ENCODE results near the gene ZNF408. TPM values are rescaled to one million over a fixed set of nuclear protein-coding genes. Genes with fewer than 3 reads are reported as not detected.

The ZNF408 gene
- total RNA-seq, 2 experiments from 2014 or later: 11.4 to 12.0 TPM

- POLR2A ChIA-PET: no interaction called here
- CTCF ChIA-PET: interaction anchor here (1.2 kb wide), 1 partner anchor 18 kb away, joined by 3 read pairs; no protein-coding TSS in a partner anchor
Observed at GRCh38 chr11:46719543-46720218, 18.9 kb downstream of the ZNF408 start.

GRCh38 chr11:46721286-46721685 lies 20.5 kb downstream of the ZNF408 start:
- ChIA-PET CTCF (interaction anchor here (1.2 kb wide), 1 partner anchor 19 kb away, joined by 3 read pairs; no protein-coding TSS in a partner anchor), POLR2A (no interaction called here)

- CTCF ChIA-PET: no interaction called here
- POLR2A ChIA-PET: no interaction called here
Observed at GRCh38 chr11:46722566-46723358, 21.9 kb downstream of the ZNF408 start.

- POLR2A ChIA-PET: no interaction called here
Observed at GRCh38 chr11:46723359-46723680, 22.5 kb downstream of the ZNF408 start.

GRCh38 chr11:46724088-46724487 lies 23.3 kb downstream of the ZNF408 start:
- ChIA-PET POLR2A (no interaction called here), CTCF (no interaction called here)

More at GRCh38 chr11:46723359-46723680, 22.5 kb downstream of the ZNF408 start:
- CTCF ChIA-PET: no interaction called here

- POLR2A ChIA-PET: no interaction called here
- CTCF ChIA-PET: no interaction called here
Observed at GRCh38 chr11:46725338-46726205, 24.7 kb downstream of the ZNF408 start.

- POLR2A ChIA-PET: no interaction called here
- CTCF ChIA-PET: interaction anchor here (0.7 kb wide), 1 partner anchor 87 kb away, joined by 3 read pairs; no protein-coding TSS in a partner anchor
Observed at GRCh38 chr11:46726206-46726862, 25.5 kb downstream of the ZNF408 start.

- POLR2A ChIA-PET: no interaction called here
- CTCF ChIA-PET: interaction anchor here (0.7 kb wide), 1 partner anchor 23 kb away, joined by 3 read pairs; no protein-coding TSS in a partner anchor
Observed at GRCh38 chr11:46727952-46728658, 27.3 kb downstream of the ZNF408 start.

- POLR2A ChIA-PET: no interaction called here
Observed at GRCh38 chr11:46728659-46729040, 27.8 kb downstream of the ZNF408 start.

GRCh38 chr11:46729110-46730027 lies 28.5 kb downstream of the ZNF408 start:
- CTCF ChIA-PET: interaction anchor here (0.7 kb wide), 1 partner anchor 24 kb away, joined by 3 read pairs; no protein-coding TSS in a partner anchor
- POLR2A ChIA-PET: no interaction called here

More at GRCh38 chr11:46728659-46729040, 27.8 kb downstream of the ZNF408 start:
- CTCF ChIA-PET: interaction anchor here (0.7 kb wide), 1 partner anchor 24 kb away, joined by 3 read pairs; no protein-coding TSS in a partner anchor

GRCh38 chr11:46731545-46731944 lies 30.7 kb downstream of the ZNF408 start:
- CTCF ChIA-PET: no interaction called here
- POLR2A ChIA-PET: no interaction called here

- CTCF ChIA-PET: no interaction called here
- POLR2A ChIA-PET: interaction anchor here (0.6 kb wide), 1 partner anchor 147 kb away, joined by 4 read pairs; no protein-coding TSS in a partner anchor
Observed at GRCh38 chr11:46733234-46733633, 32.4 kb downstream of the ZNF408 start.

GRCh38 chr11:46736146-46736545 lies 35.3 kb downstream of the ZNF408 start:
- POLR2A ChIA-PET: interaction anchor here (0.6 kb wide), 1 partner anchor 482 kb away, joined by 5 read pairs; no protein-coding TSS in a partner anchor
- CTCF ChIA-PET: no interaction called here

- POLR2A ChIA-PET: no interaction called here
Observed at GRCh38 chr11:46736615-46737014, 35.8 kb downstream of the ZNF408 start.

GRCh38 chr11:46737699-46738098 lies 36.9 kb downstream of the ZNF408 start:
- POLR2A ChIA-PET: interaction anchor here (0.7 kb wide), 1 partner anchor 12 kb away, joined by 3 read pairs; no protein-coding TSS in a partner anchor
- CTCF ChIA-PET: no interaction called here

More at GRCh38 chr11:46736615-46737014, 35.8 kb downstream of the ZNF408 start:
- CTCF ChIA-PET: no interaction called here

- POLR2A ChIA-PET: no interaction called here
Observed at GRCh38 chr11:46738887-46739286, 38.1 kb downstream of the ZNF408 start.

GRCh38 chr11:46741600-46742484 lies 41.0 kb downstream of the ZNF408 start:
- POLR2A ChIA-PET: no interaction called here
- CTCF ChIA-PET: no interaction called here

More at GRCh38 chr11:46738887-46739286, 38.1 kb downstream of the ZNF408 start:
- CTCF ChIA-PET: interaction anchor here (0.7 kb wide), 1 partner anchor 378 kb away, joined by 3 read pairs; no protein-coding TSS in a partner anchor
